Ascending aorta (tissue), 2 donors: ENCODE data around the gene CREBBP. TPM values are rescaled to one million over a fixed set of nuclear protein-coding genes. Genes with fewer than 3 reads are reported as not detected.

Experiments used
- DNase-seq, 2 donors: peaks; one replicate each; pipeline ENCODE4 v3.0.0-alpha.2; 2019; ENCODE audit warnings: low spot score in 2 of 2
- H3K27ac ChIP-seq, 2 donors: fragments of 200-600 bp; sonication (generic); one replicate each; pipeline ENCODE4 v1.5.1; 2016 to 2017; ENCODE audit warnings: mild to moderate bottlenecking in 1 of 2
- H3K27me3 ChIP-seq: fragments of 200-600 bp; sonication (generic); one replicate; pipeline ENCODE4 v1.5.1; 2017
- H3K36me3 ChIP-seq, 2 donors: fragments of 200-600 bp; sonication (generic); one replicate each; pipeline ENCODE4 v1.5.1; 2016
- H3K4me1 ChIP-seq, 2 donors: fragments of 200-600 bp; sonication (generic); one replicate each; pipeline ENCODE4 v1.5.1; 2016 to 2017; ENCODE audit warnings: mild to moderate bottlenecking in 1 of 2
- H3K4me3 ChIP-seq, 2 donors: fragments of 200-600 bp; sonication (generic); one replicate each; pipeline ENCODE4 v1.5.1; 2016 to 2017; ENCODE audit warnings: mild to moderate bottlenecking in 1 of 2
- H3K9me3 ChIP-seq, 2 donors: fragments of 200-600 bp; sonication (generic); one replicate each; pipeline ENCODE4 v1.5.1; 2016
- intact Hi-C: fragments of 100-400 bp; cut with DNase I; formaldehyde crosslinking; loops from one replicate; pipeline ENCODE4 v1.15.1; 2023
- total RNA-seq: library from RNA; depleted of rRNA; stranded (reverse); fragments of >200 nt; gene quantifications from one replicate; pipeline ENCODE4 v1.1.0, GENCODE V29; 2016
- TF ChIP-seq, protein P1 (sequence below), 3 experiments: fragments of 200-600 bp in 2 of 3; fragments of 450-650 bp in 1 of 3; sonication (generic) in 2 of 3; IDR thresholded peaks; one replicate each; pipeline ENCODE4 v1.5.1; 2016 to 2019; ENCODE audit warnings: antibody characterized with exemption in 3 of 3, mild to moderate bottlenecking in 1 of 3, moderate library complexity in 1 of 3

Gene CREBBP
- total RNA-seq, 1 donor from 2014 or later, result 73.7 TPM

DNA sequence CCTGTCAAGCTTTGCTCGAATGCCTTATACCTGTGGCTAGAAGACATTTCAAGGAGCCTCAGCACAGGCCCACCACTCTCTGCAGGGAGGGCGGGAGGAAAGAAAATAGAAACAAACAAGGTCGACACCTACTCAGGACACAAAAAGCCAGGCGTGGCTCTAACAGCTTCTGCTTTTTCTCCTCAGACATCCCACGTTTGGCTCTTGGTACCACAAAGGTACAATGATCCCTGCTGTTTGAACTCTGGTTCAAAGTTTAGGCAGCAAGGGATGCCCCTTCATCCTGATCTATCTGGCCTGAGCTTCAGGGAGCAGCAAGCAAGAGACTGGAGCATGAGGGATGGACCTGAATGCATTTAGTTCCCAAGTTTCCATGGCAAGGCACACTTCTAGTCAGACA, 57.1 kb downstream of the CREBBP start:
- TF ChIP-seq, protein P1, sequence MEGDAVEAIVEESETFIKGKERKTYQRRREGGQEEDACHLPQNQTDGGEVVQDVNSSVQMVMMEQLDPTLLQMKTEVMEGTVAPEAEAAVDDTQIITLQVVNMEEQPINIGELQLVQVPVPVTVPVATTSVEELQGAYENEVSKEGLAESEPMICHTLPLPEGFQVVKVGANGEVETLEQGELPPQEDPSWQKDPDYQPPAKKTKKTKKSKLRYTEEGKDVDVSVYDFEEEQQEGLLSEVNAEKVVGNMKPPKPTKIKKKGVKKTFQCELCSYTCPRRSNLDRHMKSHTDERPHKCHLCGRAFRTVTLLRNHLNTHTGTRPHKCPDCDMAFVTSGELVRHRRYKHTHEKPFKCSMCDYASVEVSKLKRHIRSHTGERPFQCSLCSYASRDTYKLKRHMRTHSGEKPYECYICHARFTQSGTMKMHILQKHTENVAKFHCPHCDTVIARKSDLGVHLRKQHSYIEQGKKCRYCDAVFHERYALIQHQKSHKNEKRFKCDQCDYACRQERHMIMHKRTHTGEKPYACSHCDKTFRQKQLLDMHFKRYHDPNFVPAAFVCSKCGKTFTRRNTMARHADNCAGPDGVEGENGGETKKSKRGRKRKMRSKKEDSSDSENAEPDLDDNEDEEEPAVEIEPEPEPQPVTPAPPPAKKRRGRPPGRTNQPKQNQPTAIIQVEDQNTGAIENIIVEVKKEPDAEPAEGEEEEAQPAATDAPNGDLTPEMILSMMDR (IDR thresholded peaks at IDR 0.05), result no peak
- intact Hi-C loops, result no loop called here
- no peaks in the 10 kb centered on the region for H3K36me3 ChIP-seq
- H3K9me3 ChIP-seq, result no peaks in the 10 kb centered on the region
- H3K27ac ChIP-seq, result peak overlapping the region in 1 of 2 donors; percentile 10
- H3K27me3 ChIP-seq, result no peaks in the 10 kb centered on the region
- H3K4me3 ChIP-seq, result no peak overlapping the region
- H3K4me1 ChIP-seq, result peaks cover 6 to 60% of the 10 kb centered on the region in 2 donors
- DNase-seq, result no peak

DNA sequence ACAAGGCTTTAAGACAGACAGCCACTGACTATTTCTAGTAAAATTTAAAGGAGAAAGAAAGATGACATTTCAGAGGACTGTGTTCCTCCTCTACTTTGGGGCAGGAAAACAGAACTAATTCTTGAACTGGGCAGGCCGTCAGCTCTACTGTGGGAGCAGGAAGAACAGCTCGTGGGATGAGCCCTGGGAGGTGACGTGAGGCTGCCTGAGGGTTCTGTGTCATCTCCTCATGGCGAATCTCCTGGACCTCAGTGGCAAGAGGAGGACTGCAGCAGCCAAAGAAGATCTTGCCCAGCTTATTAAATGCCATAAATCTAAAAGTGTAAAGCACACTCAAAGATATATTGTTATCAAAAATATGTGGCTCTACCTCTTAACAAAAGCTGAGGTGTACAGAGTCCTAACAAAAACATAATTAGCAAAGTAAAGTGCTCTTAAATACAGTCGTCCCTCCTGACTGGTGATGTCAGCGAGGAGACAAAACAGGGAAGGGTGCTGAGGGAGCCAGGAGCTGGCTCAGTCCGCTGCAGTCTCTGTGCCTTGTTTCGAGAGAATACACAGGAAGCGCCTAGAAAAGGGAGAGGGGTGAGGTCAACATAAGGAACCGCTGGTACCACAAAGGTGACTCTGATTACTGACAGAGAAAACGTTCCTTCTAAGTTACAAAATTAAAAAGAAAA, 58.0 kb downstream of the CREBBP start:
- H3K27me3 ChIP-seq, result no peaks in the 10 kb centered on the region
- peak overlapping the region; percentile 7 to 37 for H3K27ac ChIP-seq
- intact Hi-C loops, result no loop called here
- DNase-seq, result no peak
- TF ChIP-seq, protein P1 (IDR thresholded peaks at IDR 0.05), result no peak
- peaks cover 6 to 67% of the 10 kb centered on the region in 2 donors for H3K4me1 ChIP-seq
- H3K9me3 ChIP-seq, result no peaks in the 10 kb centered on the region
- no peak overlapping the region for H3K4me3 ChIP-seq
- H3K36me3 ChIP-seq, result no peaks in the 10 kb centered on the region

- intact Hi-C loops, result no loop called here
- Histone ChIP-seq H3K27me3 (no peaks in the 10 kb centered on the region), H3K4me1 (peaks cover 6 to 69% of the 10 kb centered on the region in 2 donors), H3K36me3 (no peaks in the 10 kb centered on the region), H3K9me3 (no peaks in the 10 kb centered on the region), H3K27ac (no peak overlapping the region), H3K4me3 (no peak overlapping the region)
- no peak for DNase-seq
- TF ChIP-seq, protein P1 (IDR thresholded peaks at IDR 0.05), result no peak
These were observed 59.3 kb downstream of the CREBBP start for GRCh38 chr16:3821184-3821583.

DNA sequence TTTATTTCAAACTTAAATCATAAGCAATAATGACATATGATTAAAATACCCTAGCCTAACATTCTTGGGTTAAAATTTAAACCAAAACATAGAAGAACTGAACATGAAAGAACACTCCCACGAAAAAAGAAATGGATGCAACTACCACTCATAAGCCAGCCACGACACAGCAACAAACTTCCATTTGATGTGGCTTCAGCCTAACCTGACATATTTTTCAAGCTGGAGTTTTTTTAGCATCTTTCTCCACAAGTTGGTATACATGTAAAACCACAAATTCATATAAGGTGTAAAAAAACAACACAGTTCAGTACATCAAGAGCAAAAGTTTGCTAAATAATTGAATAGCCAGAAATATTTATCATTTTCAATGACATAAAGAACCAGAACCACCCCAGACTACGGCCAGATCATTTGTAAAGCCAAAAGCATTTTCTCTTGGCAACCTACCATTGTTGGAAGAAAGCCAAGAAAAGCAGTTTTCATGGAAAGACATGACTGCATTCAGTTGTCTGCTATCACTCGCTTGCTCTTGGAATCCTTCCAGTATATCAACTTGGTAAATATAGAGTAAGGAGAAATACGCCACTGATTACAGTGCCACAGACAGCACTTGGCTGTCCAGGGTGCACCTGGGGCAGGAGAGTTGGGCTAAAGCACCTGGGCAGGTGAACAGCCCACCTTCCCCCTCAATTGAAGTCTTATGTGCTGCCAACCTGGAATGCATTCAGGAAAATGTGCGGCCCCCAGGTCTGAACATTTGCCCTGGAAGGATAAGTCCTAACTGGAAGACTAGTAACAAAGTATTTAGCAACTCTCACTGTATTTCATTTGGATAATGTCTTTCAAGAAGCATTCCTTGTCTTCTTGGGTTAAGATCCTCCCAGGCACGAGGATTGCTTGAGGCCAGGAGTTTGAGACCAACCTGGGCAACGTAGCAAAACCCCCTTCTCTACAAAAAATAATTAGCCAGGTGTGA, 60.5 kb downstream of the CREBBP start:
- peaks cover 6 to 69% of the 10 kb centered on the region in 2 donors for H3K4me1 ChIP-seq
- no peak overlapping the region for H3K4me3 ChIP-seq
- TF ChIP-seq, protein P1 (IDR thresholded peaks at IDR 0.05), result no peak

GRCh38 chr16:3819175-3819527, 61.4 kb downstream of the CREBBP start:
- Histone ChIP-seq H3K4me1 (peaks cover 6 to 65% of the 10 kb centered on the region in 2 donors), H3K27me3 (no peaks in the 10 kb centered on the region), H3K36me3 (no peaks in the 10 kb centered on the region), H3K4me3 (no peak overlapping the region), H3K9me3 (no peaks in the 10 kb centered on the region), H3K27ac (no peak overlapping the region)
- no peak for DNase-seq
- intact Hi-C loops, result no loop called here
- TF ChIP-seq, protein P1 (IDR thresholded peaks at IDR 0.05), result no peak

More for the DNA sequence above, 60.5 kb downstream of the CREBBP start:
- H3K27ac ChIP-seq, result peak overlapping the region; percentile 6 to 33
- H3K9me3 ChIP-seq, result no peaks in the 10 kb centered on the region
- no peak for DNase-seq
- no peaks in the 10 kb centered on the region for H3K27me3 ChIP-seq
- intact Hi-C loops, result no loop called here
- H3K36me3 ChIP-seq, result no peaks in the 10 kb centered on the region
